Neuronal stem cell (in vitro differentiated cells): ENCODE measurements around the gene HINT2.
A peak's percentile ranks its signal among the peaks of the same experiment; 100 is the strongest.

Source experiments
- DNase-seq: peaks from one replicate; pipeline ENCODE4 v3.0.0-alpha.2; 2013; ENCODE audit warnings: low spot score
- H2AFZ ChIP-seq: one replicate; pipeline ENCODE4 v1.6.1; 2013; ENCODE audit warnings: mild to moderate bottlenecking, low read length, inconsistent platforms
- H2AK5ac ChIP-seq: 2 replicates; pipeline ENCODE4 v1.6.1; 2013; ENCODE audit warnings: low read depth, mild to moderate bottlenecking, inconsistent platforms, low read length, moderate library complexity, mixed read lengths
- H2BK120ac ChIP-seq: 2 replicates; pipeline ENCODE4 v1.6.1; 2013; ENCODE audit warnings: low read depth, mild to moderate bottlenecking, inconsistent platforms, low read length, moderate library complexity, mixed read lengths
- H2BK12ac ChIP-seq: one replicate; pipeline ENCODE4 v1.6.1; 2013; ENCODE audit warnings: low read length, inconsistent platforms
- H2BK15ac ChIP-seq: 2 replicates; pipeline ENCODE4 v1.6.1; 2013; ENCODE audit warnings: mild to moderate bottlenecking, low read length, inconsistent platforms, mixed read lengths
- H2BK5ac ChIP-seq: one replicate; pipeline ENCODE4 v1.6.1; 2013; ENCODE audit warnings: inconsistent platforms, mild to moderate bottlenecking, low read length, moderate library complexity
- H3K14ac ChIP-seq: one replicate; pipeline ENCODE4 v1.6.1; 2013; ENCODE audit warnings: low read length, inconsistent platforms
- H3K18ac ChIP-seq: 2 replicates; pipeline ENCODE4 v1.6.1; 2013; ENCODE audit warnings: low read length, inconsistent platforms
- H3K23ac ChIP-seq: 2 replicates; pipeline ENCODE4 v1.6.1; 2013; ENCODE audit warnings: low read depth, mild to moderate bottlenecking, mixed read lengths, low read length, inconsistent platforms; ENCODE audit not compliant: poor library complexity
- H3K27ac ChIP-seq: replicated peaks from 3 replicates; pipeline ENCODE4 v1.5.1; 2013; ENCODE audit warnings: low read length, inconsistent platforms
- H3K27me3 ChIP-seq, 3 experiments: 2 replicates each; pipeline ENCODE4 v1.6.1; 2013; ENCODE audit warnings: low read length in 3 of 3, mild to moderate bottlenecking in 2 of 3, inconsistent platforms in 1 of 3, low read depth in 1 of 3, mixed read lengths in 1 of 3, moderate library complexity in 1 of 3; ENCODE audit not compliant: control insufficient read depth in 3 of 3, insufficient read depth in 3 of 3
- H3K36me3 ChIP-seq, 2 donors: replicated peaks in 1 of 2; 2 replicates each; pipeline ENCODE4 v1.6.1; 2013; ENCODE audit warnings: low read length in 2 of 2; ENCODE audit not compliant: control insufficient read depth in 2 of 2, insufficient read depth in 2 of 2
- H3K4ac ChIP-seq: 2 replicates; pipeline ENCODE4 v1.6.1; 2013; ENCODE audit warnings: inconsistent platforms, mild to moderate bottlenecking, low read length, moderate library complexity
- H3K4me1 ChIP-seq, 2 donors: 1 replicate in 1 of 2; 2 replicates in 1 of 2; pipeline ENCODE4 v1.6.1; 2013; ENCODE audit warnings: low read length in 2 of 2, low read depth in 1 of 2; ENCODE audit not compliant: control insufficient read depth in 2 of 2, insufficient read depth in 1 of 2
- H3K4me2 ChIP-seq: one replicate; pipeline ENCODE4 v1.6.1; 2013; ENCODE audit warnings: mild to moderate bottlenecking, low read length, inconsistent platforms; ENCODE audit not compliant: insufficient read depth, poor library complexity, severe bottlenecking
- H3K4me3 ChIP-seq, 2 donors: 2 replicates each; pipeline ENCODE4 v1.5.1; 2013; ENCODE audit warnings: low read length in 2 of 2, mild to moderate bottlenecking in 2 of 2, inconsistent platforms in 1 of 2, moderate library complexity in 1 of 2
- H3K79me1 ChIP-seq: one replicate; pipeline ENCODE4 v1.6.1; 2013; ENCODE audit warnings: low read depth, mild to moderate bottlenecking, inconsistent platforms, low read length, moderate library complexity
- H3K9ac ChIP-seq: one replicate; pipeline ENCODE4 v1.6.1; 2013; ENCODE audit warnings: mild to moderate bottlenecking, low read depth, low read length, inconsistent platforms; ENCODE audit not compliant: poor library complexity
- H3K9me3 ChIP-seq, 2 donors: replicated peaks in 1 of 2; 2 replicates each; pipeline versions ENCODE3 to v1.6.1; 2013; ENCODE audit warnings: low read length in 2 of 2, mild to moderate bottlenecking in 2 of 2, inconsistent platforms in 1 of 2, low read depth in 1 of 2, mixed read lengths in 1 of 2, moderate library complexity in 1 of 2; ENCODE audit not compliant: control insufficient read depth in 2 of 2, insufficient read depth in 1 of 2
- H4K8ac ChIP-seq: one replicate; pipeline ENCODE4 v1.6.1; 2013; ENCODE audit warnings: low read depth, mild to moderate bottlenecking, inconsistent platforms, low read length, moderate library complexity
- H4K91ac ChIP-seq: one replicate; pipeline ENCODE4 v1.6.1; 2013; ENCODE audit warnings: low read length, low read depth, mild to moderate bottlenecking, inconsistent platforms; ENCODE audit not compliant: poor library complexity
- WGBS, 2 donors: extraction: QIAGEN DNeasy Blood & Tissue Kit; methylation state at CpG; one replicate each; pipeline ENCODE4 v1.1.7; 2013; ENCODE audit warnings: missing lambda C conversion rate in 2 of 2, mixed read lengths in 1 of 2; ENCODE audit not compliant: insufficient read length in 2 of 2, insufficient replicate concordance in 1 of 2; ENCODE audit errors: extremely low coverage in 2 of 2; 5-methylcytosine and 5-hydroxymethylcytosine counted together

Gene HINT2

DNA sequence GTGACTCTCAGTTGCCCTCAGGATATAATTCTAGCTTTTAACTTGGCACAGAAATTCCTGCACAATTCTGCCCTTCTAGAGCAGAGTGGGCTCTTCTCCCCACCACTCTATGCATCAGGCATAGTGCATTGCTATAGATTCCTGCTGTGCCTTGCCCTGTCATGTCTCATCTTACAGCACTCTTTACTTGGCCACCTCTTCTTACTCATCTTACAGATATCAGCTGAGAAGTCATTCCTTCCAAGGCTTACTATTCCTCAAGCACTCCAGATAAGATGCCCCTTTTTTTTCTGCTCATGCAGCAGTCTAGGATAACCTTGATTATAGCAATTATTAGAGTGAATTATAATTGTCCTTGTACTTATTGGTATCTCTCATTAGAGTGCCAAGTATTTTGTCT, 8.1 kb upstream of the HINT2 start:
- Histone ChIP-seq H2BK15ac (no peak overlapping the region), H3K9ac (no peak overlapping the region), H4K8ac (no peak overlapping the region), H3K4me2 (no peak overlapping the region), H3K36me3 (no peaks in the 10 kb centered on the region), H3K4ac (no peak overlapping the region), H2AFZ (no peak overlapping the region), H3K79me1 (no peaks in the 10 kb centered on the region), H2AK5ac (no peak overlapping the region), H3K14ac (no peak overlapping the region), H3K27ac (no peak overlapping the region), H3K23ac (no peak overlapping the region), H3K27me3 (no peaks in the 10 kb centered on the region), H2BK5ac (no peak overlapping the region), H3K9me3 (no peaks in the 10 kb centered on the region), H4K91ac (no peak overlapping the region), H2BK120ac (no peak overlapping the region), H3K4me3 (no peak overlapping the region), H3K4me1 (peaks cover 1 to 2% of the 10 kb centered on the region in 2 donors), H3K18ac (no peak overlapping the region), H2BK12ac (no peak overlapping the region)
- DNase-seq = no peak

DNA sequence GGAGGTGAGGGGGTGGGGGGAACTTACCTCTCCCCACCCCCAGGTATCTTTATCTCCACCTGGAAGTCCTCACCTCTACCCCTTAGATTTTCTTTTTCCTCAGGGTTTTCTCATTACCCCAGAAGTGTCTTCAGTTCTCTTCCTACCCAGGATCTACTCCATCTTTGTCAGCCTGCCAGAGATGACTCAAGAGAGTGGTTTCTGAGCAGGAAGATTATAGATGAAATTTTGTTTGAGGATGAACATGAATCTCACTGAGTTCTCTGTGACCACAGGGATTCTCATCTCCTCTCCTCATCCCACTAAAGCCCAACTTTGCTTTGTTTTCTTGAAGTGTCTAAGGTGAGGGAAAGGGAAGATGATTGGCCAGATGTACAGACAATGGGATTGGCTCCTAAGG, 5.2 kb upstream of the HINT2 start:
- no peak overlapping the region for H3K9ac ChIP-seq
- no peak overlapping the region for H3K18ac ChIP-seq
- no peak overlapping the region for H2BK120ac ChIP-seq
- H3K23ac ChIP-seq = no peak overlapping the region
- H3K79me1 ChIP-seq = no peaks in the 10 kb centered on the region
- no peak overlapping the region for H3K4me3 ChIP-seq
- H2BK12ac ChIP-seq = no peak overlapping the region
- H3K9me3 ChIP-seq = no peaks in the 10 kb centered on the region
- no peak for DNase-seq
- no peak overlapping the region for H4K8ac ChIP-seq
- H3K27me3 ChIP-seq = no peaks in the 10 kb centered on the region
- no peak overlapping the region for H2AFZ ChIP-seq
- no peaks in the 10 kb centered on the region for H3K36me3 ChIP-seq
- H3K14ac ChIP-seq = no peak overlapping the region
- peaks cover 0 to 1% of the 10 kb centered on the region in 2 donors for H3K4me1 ChIP-seq
- H2AK5ac ChIP-seq = no peak overlapping the region
- H2BK5ac ChIP-seq = no peak overlapping the region
- H3K4me2 ChIP-seq = no peak overlapping the region
- H3K4ac ChIP-seq = no peak overlapping the region
- no peak overlapping the region for H4K91ac ChIP-seq
- H3K27ac ChIP-seq = no peak overlapping the region
- no peak overlapping the region for H2BK15ac ChIP-seq

DNA sequence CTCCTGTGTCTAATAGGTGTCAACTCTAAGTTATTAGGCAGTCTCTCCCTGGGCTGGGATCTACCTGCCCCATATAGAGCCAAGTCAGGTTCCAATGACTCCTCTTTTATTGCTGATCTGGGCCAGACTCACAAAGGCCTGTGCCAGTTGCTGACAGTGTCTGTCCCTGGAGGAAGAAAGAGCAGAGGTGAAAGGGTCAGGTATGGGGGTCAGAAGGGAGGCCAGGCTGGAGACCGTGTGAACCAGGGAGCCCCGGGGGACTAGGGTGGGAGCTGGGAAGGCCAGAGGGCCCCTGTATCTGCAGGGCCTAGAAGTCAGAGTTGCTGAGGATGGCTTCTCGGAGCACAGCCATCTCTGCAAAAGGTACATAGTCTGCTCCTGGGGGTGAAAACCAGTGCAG, 3.5 kb upstream of the HINT2 start:
- H2BK120ac ChIP-seq = no peak overlapping the region
- no peak overlapping the region for H2BK5ac ChIP-seq
- no peak overlapping the region for H2BK12ac ChIP-seq
- no peaks in the 10 kb centered on the region for H3K36me3 ChIP-seq
- H3K4me2 ChIP-seq = no peak overlapping the region
- no peak overlapping the region for H3K4ac ChIP-seq
- no peak overlapping the region for H3K14ac ChIP-seq
- peak overlapping the region; percentile 62 for H2BK15ac ChIP-seq
- H4K91ac ChIP-seq = no peak overlapping the region
- H3K4me1 ChIP-seq = peaks cover 6% of the 10 kb centered on the region in 2 donors
- no peak overlapping the region for H4K8ac ChIP-seq
- peak overlapping the region; percentile 46 for H2AK5ac ChIP-seq
- no peaks in the 10 kb centered on the region for H3K79me1 ChIP-seq
- no peak overlapping the region for H3K27ac ChIP-seq
- H3K9ac ChIP-seq = peak overlapping the region; percentile 7
- no peak overlapping the region for H3K4me3 ChIP-seq
- H3K23ac ChIP-seq = peak overlapping the region; percentile 19
- no CpG with 5 or more reads among the region's 3 CpGs for WGBS, 2 donors
- no peaks in the 10 kb centered on the region for H3K9me3 ChIP-seq
- H2AFZ ChIP-seq = no peak overlapping the region
- no peaks in the 10 kb centered on the region for H3K27me3 ChIP-seq
- DNase-seq = no peak
- H3K18ac ChIP-seq = no peak overlapping the region

DNA sequence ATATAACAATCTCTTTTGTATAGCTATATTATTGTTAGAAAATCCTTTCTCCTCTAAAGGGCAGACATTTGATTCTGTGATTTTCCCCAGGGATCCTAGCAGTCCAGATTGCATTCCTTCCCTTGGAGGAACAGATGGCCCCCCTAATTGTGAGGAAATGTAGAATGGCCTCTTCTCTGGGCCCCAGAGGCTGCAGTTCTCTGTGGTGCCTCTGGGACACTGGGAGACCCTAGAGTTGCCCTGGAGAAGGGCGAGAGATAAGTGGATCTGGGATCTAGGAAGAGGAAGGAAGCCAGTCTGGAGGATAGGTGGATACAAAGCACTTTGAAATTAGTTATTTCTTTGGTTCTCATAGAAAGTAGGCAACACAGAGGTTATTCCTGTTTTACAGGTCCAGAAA, 1.9 kb upstream of the HINT2 start:
- H2AK5ac ChIP-seq = no peak overlapping the region
- no peak overlapping the region for H2BK15ac ChIP-seq
- H3K27me3 ChIP-seq = no peaks in the 10 kb centered on the region
- no peak overlapping the region for H4K91ac ChIP-seq
- no peak overlapping the region for H3K4me2 ChIP-seq
- H2BK12ac ChIP-seq = no peak overlapping the region
- WGBS, 2 donors = no CpG with 5 or more reads among the region's 1 CpG
- H3K4me3 ChIP-seq = no peak overlapping the region
- H3K27ac ChIP-seq = no peak overlapping the region
- H2AFZ ChIP-seq = no peak overlapping the region
- H3K18ac ChIP-seq = no peak overlapping the region
- no peak for DNase-seq
- H3K36me3 ChIP-seq = peaks cover 0 to 5% of the 10 kb centered on the region in 2 donors
- no peaks in the 10 kb centered on the region for H3K9me3 ChIP-seq
- no peak overlapping the region for H3K23ac ChIP-seq
- no peak overlapping the region for H3K9ac ChIP-seq
- H3K14ac ChIP-seq = no peak overlapping the region
- no peak overlapping the region for H2BK5ac ChIP-seq
- H3K4me1 ChIP-seq = peaks cover 10 to 11% of the 10 kb centered on the region in 2 donors
- no peak overlapping the region for H3K4ac ChIP-seq
- no peaks in the 10 kb centered on the region for H3K79me1 ChIP-seq
- H4K8ac ChIP-seq = no peak overlapping the region
- H2BK120ac ChIP-seq = no peak overlapping the region
